Limb (tissue), 2 donors: Measurements from ENCODE around the gene TLE2.
"Not testable (repeated sequence)": the region's sequence is repeated elsewhere in the genome, so short reads cannot be mapped to it uniquely, and the experiment has no call there.

Experiments
- DNase-seq, 2 donors: peaks; one replicate each; pipeline ENCODE4 v3.0.0-alpha.2; 2016; ENCODE audit errors: extremely low spot score in 2 of 2

Gene TLE2

GRCh38 chr19:3056417-3057088, 27.5 kb upstream of the TLE2 start:
- DNase-seq: no peak

- peak in 1 of 2 donors; percentile 71 for DNase-seq
Measured at GRCh38 chr19:3055741-3056416, 26.8 kb upstream of the TLE2 start.

- DNase-seq: no peak
Measured at GRCh38 chr19:3054972-3055740, 26.1 kb upstream of the TLE2 start.

GRCh38 chr19:3054265-3054971, 25.3 kb upstream of the TLE2 start:
- no peak for DNase-seq

GRCh38 chr19:3053780-3054179, 24.7 kb upstream of the TLE2 start:
- no peak for DNase-seq

GRCh38 chr19:3053218-3053621, 24.1 kb upstream of the TLE2 start:
- no peak for DNase-seq

- not testable (repeated sequence) for DNase-seq
Measured at GRCh38 chr19:3050016-3050415, 20.9 kb upstream of the TLE2 start.

- DNase-seq: no peak
Measured at GRCh38 chr19:3049089-3049488, 20.0 kb upstream of the TLE2 start.

- no peak for DNase-seq
Measured at GRCh38 chr19:3048190-3048533, 19.1 kb upstream of the TLE2 start.

GRCh38 chr19:3047496-3048189, 18.6 kb upstream of the TLE2 start:
- peak; percentile 66 to 78 for DNase-seq

GRCh38 chr19:3046698-3047495, 17.8 kb upstream of the TLE2 start:
- DNase-seq: peak; percentile 64 to 86

GRCh38 chr19:3045885-3046697, 17.0 kb upstream of the TLE2 start:
- no peak for DNase-seq

GRCh38 chr19:3045191-3045590, 16.1 kb upstream of the TLE2 start:
- no peak for DNase-seq

GRCh38 chr19:3042621-3043267, 13.7 kb upstream of the TLE2 start:
- DNase-seq: no peak

GRCh38 chr19:3041761-3042620, 12.9 kb upstream of the TLE2 start:
- peak; percentile 44 to 82 for DNase-seq

- DNase-seq: no peak
Measured at GRCh38 chr19:3041327-3041726, 12.2 kb upstream of the TLE2 start.

- no peak for DNase-seq
Measured at GRCh38 chr19:3039641-3040077, 10.6 kb upstream of the TLE2 start.

- DNase-seq: no peak
Measured at GRCh38 chr19:3039125-3039524, 10.0 kb upstream of the TLE2 start.
